ENCODE results near the gene NDST4. TPM values are rescaled to one million over a fixed set of nuclear protein-coding genes. Genes with fewer than 3 reads are reported as not detected.

The NDST4 gene
- total RNA-seq, 1 donor from 2014 or later: not detected

DNA sequence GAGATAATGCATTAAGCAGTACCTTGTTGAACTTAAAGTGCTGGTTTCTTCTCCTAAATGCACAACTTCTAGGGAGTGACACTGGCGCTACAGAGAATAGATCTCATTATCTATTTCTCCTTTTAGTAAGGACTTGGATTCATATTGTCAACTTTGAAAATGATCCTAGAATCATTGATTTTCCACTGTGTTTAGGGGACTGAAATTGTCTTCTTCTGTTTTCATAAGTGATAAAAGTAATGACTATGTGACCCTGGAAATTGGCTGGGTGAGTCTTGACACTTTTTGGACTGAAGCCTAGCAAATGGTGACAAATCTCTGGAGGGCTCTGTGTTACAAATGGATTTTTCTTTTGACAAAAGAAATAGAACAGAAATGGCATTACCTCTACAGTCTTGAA, 167.8 kb downstream of the NDST4 start:
- TF ChIP-seq, protein P1, sequence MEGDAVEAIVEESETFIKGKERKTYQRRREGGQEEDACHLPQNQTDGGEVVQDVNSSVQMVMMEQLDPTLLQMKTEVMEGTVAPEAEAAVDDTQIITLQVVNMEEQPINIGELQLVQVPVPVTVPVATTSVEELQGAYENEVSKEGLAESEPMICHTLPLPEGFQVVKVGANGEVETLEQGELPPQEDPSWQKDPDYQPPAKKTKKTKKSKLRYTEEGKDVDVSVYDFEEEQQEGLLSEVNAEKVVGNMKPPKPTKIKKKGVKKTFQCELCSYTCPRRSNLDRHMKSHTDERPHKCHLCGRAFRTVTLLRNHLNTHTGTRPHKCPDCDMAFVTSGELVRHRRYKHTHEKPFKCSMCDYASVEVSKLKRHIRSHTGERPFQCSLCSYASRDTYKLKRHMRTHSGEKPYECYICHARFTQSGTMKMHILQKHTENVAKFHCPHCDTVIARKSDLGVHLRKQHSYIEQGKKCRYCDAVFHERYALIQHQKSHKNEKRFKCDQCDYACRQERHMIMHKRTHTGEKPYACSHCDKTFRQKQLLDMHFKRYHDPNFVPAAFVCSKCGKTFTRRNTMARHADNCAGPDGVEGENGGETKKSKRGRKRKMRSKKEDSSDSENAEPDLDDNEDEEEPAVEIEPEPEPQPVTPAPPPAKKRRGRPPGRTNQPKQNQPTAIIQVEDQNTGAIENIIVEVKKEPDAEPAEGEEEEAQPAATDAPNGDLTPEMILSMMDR (IDR thresholded peaks at IDR 0.05): no peak
- no peaks in the 10 kb centered on the region for H3K4me1 ChIP-seq
- H3K4me3 ChIP-seq: no peak overlapping the region
- no peaks in the 10 kb centered on the region for H3K9me3 ChIP-seq
- H3K27me3 ChIP-seq: no peaks in the 10 kb centered on the region
- H3K27ac ChIP-seq: no peak overlapping the region
- intact Hi-C loops (cut with DNase I): no loop called here
- no peak for DNase-seq (ENCODE audit: low spot score in 2 of 2)
- H3K36me3 ChIP-seq: no peaks in the 10 kb centered on the region

DNA sequence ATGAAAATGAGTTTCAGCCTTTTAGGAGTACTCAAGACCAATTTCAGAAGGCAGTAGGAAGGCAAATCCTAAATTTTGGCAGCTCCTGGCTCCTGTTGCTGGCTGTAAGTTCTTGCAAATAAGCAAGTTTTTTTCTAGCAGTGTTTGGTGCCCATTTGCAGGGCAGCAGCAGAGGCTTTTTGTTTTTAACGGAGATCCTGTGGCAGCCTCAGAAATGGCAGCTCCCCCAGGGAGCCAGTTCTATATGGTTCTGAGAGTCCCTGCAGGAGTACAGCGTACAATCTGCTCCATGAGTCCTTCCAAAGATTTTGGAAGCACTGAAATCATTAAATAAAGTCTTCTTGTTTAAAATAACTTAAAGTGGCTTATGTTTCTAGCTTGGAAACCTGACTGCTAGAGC, 171.9 kb downstream of the NDST4 start:
- TF ChIP-seq, protein P1 (IDR thresholded peaks at IDR 0.05): no peak
- no peaks in the 10 kb centered on the region for H3K27me3 ChIP-seq
- intact Hi-C loops (cut with DNase I): no loop called here
- H3K36me3 ChIP-seq: no peaks in the 10 kb centered on the region
- no peaks in the 10 kb centered on the region for H3K9me3 ChIP-seq
- H3K27ac ChIP-seq: no peak overlapping the region
- H3K4me3 ChIP-seq: no peak overlapping the region
- no peaks in the 10 kb centered on the region for H3K4me1 ChIP-seq
- DNase-seq (ENCODE audit: low spot score in 2 of 2): no peak

- Histone ChIP-seq H3K4me3 (no peak overlapping the region), H3K4me1 (no peaks in the 10 kb centered on the region), H3K27ac (no peak overlapping the region), H3K9me3 (peaks cover 0 to under 1% of the 10 kb centered on the region in 2 donors), H3K27me3 (no peaks in the 10 kb centered on the region), H3K36me3 (no peaks in the 10 kb centered on the region)
- TF ChIP-seq, protein P1 (IDR thresholded peaks at IDR 0.05): no peak
- no peak for DNase-seq (ENCODE audit: low spot score in 2 of 2)
- intact Hi-C loops (cut with DNase I): no loop called here
Observed at GRCh38 chr4:114927881-114928280, 185.5 kb downstream of the NDST4 start.

DNA sequence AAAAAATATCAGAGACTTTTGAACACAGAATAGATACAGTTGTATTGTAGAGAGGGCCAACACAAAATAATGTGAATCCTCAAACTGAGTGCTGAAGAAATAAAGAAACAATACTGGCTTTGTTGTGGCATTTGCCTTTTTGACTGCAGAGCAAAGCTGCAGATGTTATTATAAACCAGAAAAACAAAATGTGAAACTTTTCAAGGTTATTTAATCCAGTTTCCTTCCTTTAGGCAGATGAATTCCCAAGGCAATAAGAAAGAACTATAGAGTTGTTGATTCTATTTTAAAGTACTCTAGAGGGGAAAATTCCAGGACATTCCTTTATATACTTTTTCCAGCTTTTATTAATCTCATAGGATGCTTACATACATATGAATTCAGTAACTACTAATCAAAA, 186.8 kb downstream of the NDST4 start:
- H3K9me3 ChIP-seq: no peaks in the 10 kb centered on the region
- no peak overlapping the region for H3K27ac ChIP-seq
- H3K4me1 ChIP-seq: no peaks in the 10 kb centered on the region
- DNase-seq (ENCODE audit: low spot score in 2 of 2): no peak
- no peak overlapping the region for H3K4me3 ChIP-seq
- H3K36me3 ChIP-seq: no peaks in the 10 kb centered on the region
- H3K27me3 ChIP-seq: no peaks in the 10 kb centered on the region
- TF ChIP-seq, protein P1 (IDR thresholded peaks at IDR 0.05): no peak
- intact Hi-C loops (cut with DNase I): no loop called here

- Histone ChIP-seq H3K27me3 (no peaks in the 10 kb centered on the region), H3K27ac (no peak overlapping the region), H3K4me1 (no peaks in the 10 kb centered on the region), H3K4me3 (no peak overlapping the region), H3K36me3 (no peaks in the 10 kb centered on the region), H3K9me3 (no peaks in the 10 kb centered on the region)
- intact Hi-C loops (cut with DNase I): no loop called here
- no peak for DNase-seq (ENCODE audit: low spot score in 2 of 2)
- TF ChIP-seq, protein P1 (IDR thresholded peaks at IDR 0.05): no peak
Observed at GRCh38 chr4:114924311-114924710, 189.1 kb downstream of the NDST4 start.

GRCh38 chr4:114922592-114922933, 190.9 kb downstream of the NDST4 start:
- H3K36me3 ChIP-seq: no peaks in the 10 kb centered on the region
- H3K4me1 ChIP-seq: no peaks in the 10 kb centered on the region
- TF ChIP-seq, protein P1 (IDR thresholded peaks at IDR 0.05): no peak
- H3K9me3 ChIP-seq: no peaks in the 10 kb centered on the region
- H3K4me3 ChIP-seq: no peak overlapping the region
- H3K27ac ChIP-seq: no peak overlapping the region
- DNase-seq (ENCODE audit: low spot score in 2 of 2): no peak
- H3K27me3 ChIP-seq: no peaks in the 10 kb centered on the region
- intact Hi-C loops (cut with DNase I): no loop called here

Data from ascending aorta (tissue), 2 donors.